ENCODE data around the gene UBE3D.
"Not testable (repeated sequence)": the region's sequence is repeated elsewhere in the genome, so short reads cannot be mapped to it uniquely, and the experiment has no call there.

Gene UBE3D

DNA sequence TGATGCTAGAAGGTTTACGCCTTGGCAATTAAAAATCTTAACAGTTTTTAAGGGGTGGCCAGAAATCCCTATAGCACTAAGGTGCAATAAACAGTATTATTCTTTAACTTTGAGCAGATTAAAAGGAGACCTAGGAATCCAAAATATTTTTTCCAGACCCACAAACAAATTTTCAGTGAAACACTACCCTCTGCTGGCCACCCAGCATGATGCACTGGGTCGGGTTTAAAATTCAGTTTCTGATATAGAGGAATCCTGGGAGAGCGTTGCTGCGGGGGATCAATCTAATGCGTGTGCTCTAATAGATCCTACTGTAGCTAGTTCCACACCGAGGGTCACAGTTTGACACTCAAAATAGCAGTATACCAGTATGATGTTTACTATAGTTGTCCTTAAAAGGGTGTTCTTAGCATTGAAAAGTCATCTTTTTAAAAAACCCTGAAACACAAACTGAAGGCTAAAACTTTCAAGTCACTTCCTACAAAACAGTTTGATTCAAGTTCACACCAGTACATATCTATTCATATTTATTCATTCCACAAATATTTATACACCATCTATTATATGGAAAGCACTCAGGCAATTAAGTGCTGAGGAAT lies 10.2 kb downstream of the UBE3D start:
- DNase-seq, result peak in 36 of 56 donors; percentile 1 to 76 (median 28)

GRCh38 chr6:83053678-83054077 lies 12.0 kb downstream of the UBE3D start:
- no peak for DNase-seq

DNA sequence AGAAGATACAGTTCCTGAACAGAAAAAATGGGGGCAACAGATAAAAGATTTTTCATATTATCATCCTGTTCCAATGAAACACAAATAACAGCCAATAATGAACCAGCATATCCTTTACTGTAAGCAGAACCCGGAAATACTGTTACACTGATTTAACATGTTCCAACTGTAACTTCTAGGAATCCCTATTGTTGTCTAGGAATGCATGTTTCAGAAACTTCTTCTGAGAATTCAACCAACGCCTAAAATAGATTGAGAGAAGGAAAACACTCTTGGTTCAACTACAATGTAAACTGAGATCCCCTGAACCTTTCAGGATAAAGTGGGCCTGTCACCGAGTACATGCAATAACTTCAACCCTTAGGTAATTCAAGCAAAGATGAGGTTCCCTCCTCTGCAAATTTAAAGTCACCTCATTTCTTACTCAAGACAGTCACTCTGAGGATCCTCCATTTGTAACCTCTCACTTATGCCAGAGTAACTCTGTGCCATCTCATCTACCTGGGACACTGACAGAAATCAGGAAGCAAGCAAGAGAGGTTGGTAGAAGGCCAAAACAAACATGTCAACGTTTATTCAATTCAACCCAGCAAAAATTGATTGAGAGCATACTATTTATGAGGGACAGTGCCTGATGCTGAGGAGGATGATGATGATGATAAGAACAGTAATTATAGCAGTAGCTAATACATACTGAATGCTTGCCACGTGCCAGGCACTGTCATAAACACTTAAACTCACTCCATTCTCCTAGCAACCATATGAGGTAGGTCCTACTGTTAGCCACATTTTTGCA lies 14.1 kb downstream of the UBE3D start:
- no peak for DNase-seq

GRCh38 chr6:83047065-83047754 lies 18.4 kb downstream of the UBE3D start:
- peak in 10 of 56 donors; percentile 1 to 37 (median 16) for DNase-seq

DNA sequence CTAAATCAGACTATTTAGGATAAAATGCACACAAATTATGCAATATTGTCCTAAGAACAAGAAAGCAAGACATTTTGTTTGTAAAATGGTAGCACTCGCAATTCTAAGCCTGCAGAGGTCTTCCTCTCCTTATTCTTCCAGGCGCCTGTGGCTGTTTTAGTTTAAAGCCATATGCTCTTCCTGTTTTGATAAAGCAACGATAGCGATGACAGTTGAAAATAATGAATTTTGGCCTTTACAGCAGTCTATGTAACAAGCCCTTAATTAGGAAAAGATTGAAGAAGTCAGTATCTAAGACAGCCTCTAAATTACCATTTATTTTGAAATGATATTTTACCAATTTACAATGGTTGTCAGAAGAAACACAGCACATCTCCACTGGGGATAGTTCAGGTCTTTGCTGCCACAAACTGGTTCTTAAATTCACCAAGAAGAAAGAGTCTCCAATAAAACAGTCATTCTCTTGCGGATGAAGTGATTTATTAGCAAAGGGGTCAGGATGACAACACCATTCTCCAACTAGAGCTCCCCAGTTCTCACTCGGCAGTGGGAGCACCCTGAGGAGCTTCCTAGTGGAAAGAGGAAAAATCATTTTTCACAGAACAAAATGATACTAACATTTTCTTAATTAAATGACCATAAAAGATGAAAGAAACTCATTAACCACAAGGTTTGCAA lies 21.4 kb downstream of the UBE3D start:
- no peak for DNase-seq

DNA sequence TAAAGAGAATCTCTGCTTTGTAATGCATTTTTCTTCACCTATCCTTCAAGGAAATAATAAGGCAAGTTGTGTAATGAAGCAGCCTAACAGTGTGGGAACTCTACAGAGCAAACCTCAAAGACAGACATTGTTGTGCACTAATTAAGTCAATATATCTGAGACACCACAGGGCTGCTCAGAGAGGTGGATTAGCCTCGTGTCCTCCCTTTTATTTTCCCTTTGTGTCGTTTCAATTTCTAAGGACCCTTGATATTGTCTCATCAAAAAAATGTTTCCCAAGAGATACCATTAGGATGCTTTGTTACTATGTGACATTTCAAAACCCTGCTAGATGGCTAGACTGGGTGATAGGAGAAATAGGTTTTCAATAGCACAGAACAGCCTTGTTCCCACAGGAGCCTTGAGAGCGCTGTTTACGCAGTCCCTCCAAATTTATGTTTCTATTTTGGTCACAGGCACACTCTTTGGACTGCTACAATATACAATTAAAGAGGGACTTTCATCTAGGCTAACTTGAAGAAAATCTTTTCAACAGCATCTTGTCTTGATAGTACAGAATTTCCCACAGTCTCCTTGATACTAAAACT lies 23.1 kb downstream of the UBE3D start:
- no peak for DNase-seq

- DNase-seq, result no peak
These were observed 27.4 kb downstream of the UBE3D start for GRCh38 chr6:83038246-83038645.

DNA sequence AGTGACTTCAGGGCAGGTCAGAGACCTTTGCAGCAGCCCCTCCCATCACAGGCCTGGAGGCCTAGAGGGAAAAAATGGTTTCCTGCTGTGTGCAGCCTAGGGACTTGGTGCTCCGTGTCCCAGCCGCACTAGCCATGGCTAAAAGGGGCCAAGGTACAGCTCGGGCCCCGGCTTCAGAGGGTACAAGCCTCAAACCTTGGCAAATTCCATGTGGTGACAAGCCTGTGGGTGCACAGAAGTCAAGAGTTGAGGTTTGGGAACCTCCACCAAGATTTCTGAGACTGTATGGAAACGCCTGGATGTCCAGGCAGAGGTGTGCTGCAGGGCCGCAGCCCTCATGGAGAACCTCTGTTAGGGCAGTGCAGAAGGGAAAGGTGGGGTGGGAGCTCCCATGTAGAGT lies 34.0 kb downstream of the UBE3D start:
- no peak for DNase-seq

DNA sequence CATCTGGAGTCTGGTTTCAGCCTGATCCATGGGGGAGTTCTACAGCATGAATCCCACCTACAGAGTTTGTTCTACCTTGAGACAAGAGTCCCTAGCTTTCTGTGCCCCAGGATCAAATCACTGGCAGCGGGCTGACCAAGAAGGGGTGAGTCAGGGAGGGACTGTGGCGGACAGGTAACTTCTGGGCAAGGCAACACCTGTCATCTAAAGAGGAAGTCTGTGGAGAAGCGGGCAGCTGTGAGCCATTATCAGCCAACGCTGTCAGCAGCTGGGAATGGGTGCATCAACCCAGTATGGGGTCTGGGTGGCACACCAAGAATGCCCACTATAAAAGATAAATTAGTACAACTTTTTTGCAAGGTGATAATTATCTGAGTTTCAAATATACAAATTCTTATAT lies 45.9 kb downstream of the UBE3D start:
- no peak for DNase-seq

- not testable (repeated sequence) for DNase-seq
These were observed 54.5 kb downstream of the UBE3D start for GRCh38 chr6:83011131-83011530.

- DNase-seq, result no peak
These were observed 57.0 kb downstream of the UBE3D start for GRCh38 chr6:83008626-83009025.

- no peak for DNase-seq
These were observed 59.3 kb downstream of the UBE3D start for GRCh38 chr6:83006270-83006905.

GRCh38 chr6:82996156-82996555 lies 69.5 kb downstream of the UBE3D start:
- no peak for DNase-seq

GRCh38 chr6:82995066-82995465 lies 70.6 kb downstream of the UBE3D start:
- DNase-seq, result no peak

DNA sequence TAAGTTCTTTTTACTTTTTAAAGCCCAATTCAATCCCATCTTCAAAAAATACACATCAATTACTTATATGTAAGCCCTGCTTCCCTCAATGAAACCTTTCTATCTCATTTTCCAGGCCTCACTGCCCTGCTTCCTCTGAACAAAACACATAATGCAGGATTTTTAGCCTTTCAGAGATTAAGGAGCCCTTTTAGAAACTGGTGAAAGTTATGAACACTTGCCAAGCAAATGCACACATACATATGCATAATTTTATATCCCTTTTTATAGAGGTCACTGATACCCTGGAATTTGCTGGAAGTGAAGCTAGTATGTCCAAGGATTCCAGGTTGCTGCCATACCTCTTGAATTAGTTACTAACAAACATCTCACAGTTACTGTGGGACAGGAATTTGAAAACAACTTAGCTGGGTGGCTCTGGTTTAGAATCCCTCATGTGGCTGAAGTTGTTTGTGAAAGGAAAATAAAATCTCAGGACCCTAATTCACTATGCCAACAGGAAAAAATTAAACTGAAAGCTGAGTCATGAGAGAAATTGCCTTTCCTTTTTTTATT lies 75.8 kb downstream of the UBE3D start:
- no peak for DNase-seq

- DNase-seq, result no peak
These were observed 76.7 kb downstream of the UBE3D start for GRCh38 chr6:82988930-82989351.

DNA sequence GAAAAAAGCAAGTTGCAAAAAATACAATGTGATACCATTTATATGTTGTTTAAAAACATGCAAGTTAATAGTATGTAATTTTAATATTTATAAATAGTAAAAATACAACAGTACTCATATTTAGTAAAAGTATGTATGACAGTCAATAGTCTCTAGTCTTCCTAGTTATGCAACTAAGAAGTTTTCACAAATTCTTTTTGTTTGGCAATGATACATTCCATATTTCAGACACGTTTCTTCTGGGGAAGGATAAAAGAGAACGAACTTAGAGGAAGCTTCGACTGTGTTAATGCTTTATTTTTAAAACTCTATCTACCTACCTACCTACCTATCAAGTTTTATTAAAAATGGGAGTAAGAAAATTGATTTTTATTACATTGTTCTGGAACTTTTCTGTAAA lies 77.7 kb downstream of the UBE3D start:
- no peak for DNase-seq

- no peak for DNase-seq
These were observed 78.2 kb downstream of the UBE3D start for GRCh38 chr6:82987416-82987815.

- no peak for DNase-seq
These were observed 80.9 kb downstream of the UBE3D start for GRCh38 chr6:82984720-82985119.

DNA sequence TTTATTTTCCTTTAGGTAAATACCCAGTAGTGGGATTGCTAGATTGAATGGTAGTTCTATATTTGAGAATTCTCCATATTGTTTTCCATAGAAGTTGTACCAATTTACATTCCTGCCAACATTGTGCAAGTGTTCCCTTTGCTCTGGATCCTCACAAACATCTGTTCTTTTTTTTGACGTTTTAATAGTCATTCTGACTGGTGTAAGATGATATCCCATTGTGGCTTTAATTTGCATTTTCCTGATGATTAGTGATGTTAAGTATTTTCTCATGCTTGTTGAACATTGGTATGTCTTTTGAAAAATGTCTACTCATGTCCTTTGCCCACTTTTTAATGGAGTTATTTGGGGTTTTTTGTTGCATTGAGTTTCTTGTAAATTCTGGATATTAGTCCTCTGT lies 85.6 kb downstream of the UBE3D start:
- DNase-seq, result no peak

- no peak for DNase-seq
These were observed 86.0 kb downstream of the UBE3D start for GRCh38 chr6:82979657-82980056.
